Kidney (tissue), 14 donors: ENCODE measurements around the gene ASGR2. TPM values are rescaled to one million over a fixed set of nuclear protein-coding genes. Genes with fewer than 3 reads are reported as not detected.

Experiments used
- DNase-seq, 5 donors: peaks; one replicate each; pipeline ENCODE4 v3.0.0-alpha.2; 2013 to 2020
- FAIRE-seq: peaks from 2 replicates; lab custom pipeline; 2012; peaks lifted over from hg19 to GRCh38; lab: Jason Lieb, UNC
- H3K27ac ChIP-seq, 2 donors: one replicate each; pipeline ENCODE4 v1.7.0; 2013; ENCODE audit warnings: low read depth in 2 of 2, low read length in 2 of 2, inconsistent platforms in 1 of 2
- H3K27me3 ChIP-seq: one replicate; pipeline ENCODE4 v1.7.1; 2013; ENCODE audit warnings: low read length, inconsistent platforms; ENCODE audit not compliant: control insufficient read depth, insufficient read depth
- H3K36me3 ChIP-seq, 3 donors: one replicate each; pipeline versions ENCODE4 v1.7.0 to v1.7.1; 2013; ENCODE audit warnings: low read length in 3 of 3, control low read depth in 1 of 3, inconsistent platforms in 1 of 3; ENCODE audit not compliant: insufficient read depth in 3 of 3, control insufficient read depth in 2 of 3
- H3K4me1 ChIP-seq, 3 donors: one replicate each; pipeline versions ENCODE4 v1.7.0 to v1.7.1; 2013; ENCODE audit warnings: low read length in 3 of 3, inconsistent platforms in 1 of 3, low read depth in 1 of 3; ENCODE audit not compliant: control insufficient read depth in 2 of 3, insufficient read depth in 2 of 3
- H3K4me3 ChIP-seq, 3 donors: one replicate each; pipeline versions ENCODE4 v1.7.0 to v1.8.1; 2013; ENCODE audit warnings: low read length in 3 of 3, control low read depth in 1 of 3, inconsistent platforms in 1 of 3
- H3K9ac ChIP-seq, 3 donors: one replicate each; pipeline versions ENCODE4 v1.7.0 to v1.7.1; 2013; ENCODE audit warnings: low read length in 3 of 3, control low read depth in 1 of 3, inconsistent platforms in 1 of 3
- H3K9me3 ChIP-seq, 3 donors: one replicate each; pipeline versions ENCODE4 v1.7.0 to v1.7.1; 2013; ENCODE audit warnings: low read length in 3 of 3, control low read depth in 1 of 3, inconsistent platforms in 1 of 3; ENCODE audit not compliant: control insufficient read depth in 2 of 3, insufficient read depth in 1 of 3
- intact Hi-C: fragments of 100-400 bp; cut with DNase I; formaldehyde crosslinking; loops from one replicate; pipeline ENCODE4 v1.11.1; 2022
- polyA plus RNA-seq: library from polyadenylated mRNA; stranded (reverse); fragments of 350-450 nt; fragmentation: Illumina TruSeq; extraction: RNeasy Lipid Tissue Mini Kit (QIAGEN cat#74804); gene quantifications from one replicate; pipeline ENCODE4 v1.2.3, GENCODE V29; 2014; ENCODE audit warnings: low read depth, low replicate concordance; ENCODE audit not compliant: insufficient read depth
- total RNA-seq: library from RNA; stranded (reverse); fragmentation: NEBNext Ultra II Directional; extraction: Animal tissue kit (Norgen Biotek cat#: 25700); gene quantifications from one replicate; pipeline ENCODE4 v1.2.1, GENCODE V29; 2021
- TF ChIP-seq, protein P1 (sequence below): IDR thresholded peaks from 3 replicates; pipeline ENCODE4 v1.5.1; 2012; ENCODE audit warnings: mild to moderate bottlenecking, moderate library complexity, borderline replicate concordance; ENCODE audit not compliant: insufficient read depth; ENCODE audit errors: extremely low read depth
- donor health status: control.
- donor health status: control.
- donor health status: control.
- donor health status: control.
- donor health status: control.
- donor health status: DM: yes; HTN: yes; CAD: no.
- donor health status: Normal renal cell carcinoma (clear cell type).

ASGR2 gene
- total and polyA plus RNA-seq, 2 donors from 2014 or later = 1.2 to 1.4 TPM

DNA sequence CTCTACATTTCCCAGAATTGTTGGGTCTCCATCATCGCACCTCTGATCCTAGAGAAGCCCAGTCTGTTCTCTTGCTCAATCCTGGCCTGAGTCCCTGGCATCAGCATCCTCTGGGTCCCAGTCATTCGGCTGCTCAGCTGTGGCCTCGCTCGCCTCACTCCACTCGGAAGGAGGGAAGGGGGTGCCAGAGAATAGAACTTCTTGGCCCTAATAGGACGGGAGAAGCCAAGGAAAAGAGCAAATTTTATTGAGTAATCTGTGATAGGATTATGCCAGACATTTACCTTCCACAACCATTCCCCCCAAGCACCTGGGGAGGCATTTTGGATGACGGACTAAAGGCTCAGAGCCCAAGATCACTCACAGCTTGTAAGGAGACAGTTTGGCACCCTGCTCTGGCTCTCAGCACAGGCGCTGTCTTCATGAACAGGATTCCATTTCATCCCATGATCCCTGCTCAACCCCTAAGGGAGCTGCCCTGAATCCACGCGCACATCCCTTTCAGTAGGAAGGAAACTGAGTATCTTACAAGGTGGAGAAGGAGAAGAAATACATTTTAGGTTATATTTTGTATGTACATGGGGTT lies 34.1 kb downstream of the ASGR2 start:
- no peak for DNase-seq
- FAIRE-seq = no peak
- no peak overlapping the region for H3K27ac ChIP-seq

DNA sequence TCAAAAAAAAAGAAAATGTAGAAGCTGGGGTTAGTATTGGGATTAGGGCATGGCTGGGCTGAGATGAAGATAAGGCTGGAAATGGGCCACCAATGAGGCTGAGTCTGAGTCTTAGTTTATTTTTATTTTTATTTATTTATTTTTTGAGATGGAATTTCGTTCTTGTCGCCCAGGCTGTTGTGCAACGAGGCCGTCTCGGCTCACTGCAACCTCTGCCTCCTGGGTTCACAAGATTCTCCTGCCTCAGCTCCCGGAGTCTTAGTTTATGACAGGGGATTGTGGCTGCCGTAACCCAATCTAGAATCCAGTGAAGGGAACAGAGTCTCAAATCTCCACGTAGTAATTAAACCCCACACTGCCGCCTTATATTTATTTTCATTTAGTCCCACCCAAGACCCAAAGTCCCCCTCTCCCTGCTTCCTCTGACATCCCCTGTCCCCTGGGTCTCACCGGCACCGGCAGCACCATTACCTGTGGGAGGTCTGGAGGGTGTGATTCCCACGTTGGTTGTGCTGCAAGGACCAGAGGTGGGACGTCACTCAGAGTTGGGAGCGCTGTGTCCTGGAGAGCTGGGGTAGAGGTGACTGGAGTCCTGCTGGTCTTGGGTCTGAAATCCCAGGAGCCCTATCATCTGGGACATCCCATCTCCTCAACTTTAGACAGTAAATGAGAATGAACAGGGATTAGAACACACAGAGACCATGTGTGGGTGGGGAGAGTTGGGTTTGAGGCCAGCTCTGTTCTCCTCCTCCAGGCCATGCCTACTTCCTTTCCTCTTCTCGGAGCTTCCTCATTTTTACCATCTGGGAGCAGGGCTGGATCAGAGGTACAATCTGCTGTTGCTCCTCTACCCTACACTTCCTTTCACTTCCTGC lies 34.8 kb downstream of the ASGR2 start, which contains the start of gene CLEC10A:
CLEC10A (minus strand) TSS at position 671 of the 875 bp plus-strand sequence. CDS start 1,439 bp downstream, outside the sequence.
- Histone ChIP-seq H3K4me3 (no peak within 1 kb of the TSS), H3K27ac (no peak within 1 kb of the TSS)
- FAIRE-seq = no peak

More for the DNA sequence above, 34.1 kb downstream of the ASGR2 start:
- H3K9me3 ChIP-seq = no peaks in the 10 kb centered on the region
- no peak overlapping the region for H3K9ac ChIP-seq
- no peaks in the 10 kb centered on the region for H3K4me1 ChIP-seq
- intact Hi-C loops = no loop called here
- H3K36me3 ChIP-seq = no peaks in the 10 kb centered on the region
- H3K4me3 ChIP-seq = no peak overlapping the region
- TF ChIP-seq, protein P1, sequence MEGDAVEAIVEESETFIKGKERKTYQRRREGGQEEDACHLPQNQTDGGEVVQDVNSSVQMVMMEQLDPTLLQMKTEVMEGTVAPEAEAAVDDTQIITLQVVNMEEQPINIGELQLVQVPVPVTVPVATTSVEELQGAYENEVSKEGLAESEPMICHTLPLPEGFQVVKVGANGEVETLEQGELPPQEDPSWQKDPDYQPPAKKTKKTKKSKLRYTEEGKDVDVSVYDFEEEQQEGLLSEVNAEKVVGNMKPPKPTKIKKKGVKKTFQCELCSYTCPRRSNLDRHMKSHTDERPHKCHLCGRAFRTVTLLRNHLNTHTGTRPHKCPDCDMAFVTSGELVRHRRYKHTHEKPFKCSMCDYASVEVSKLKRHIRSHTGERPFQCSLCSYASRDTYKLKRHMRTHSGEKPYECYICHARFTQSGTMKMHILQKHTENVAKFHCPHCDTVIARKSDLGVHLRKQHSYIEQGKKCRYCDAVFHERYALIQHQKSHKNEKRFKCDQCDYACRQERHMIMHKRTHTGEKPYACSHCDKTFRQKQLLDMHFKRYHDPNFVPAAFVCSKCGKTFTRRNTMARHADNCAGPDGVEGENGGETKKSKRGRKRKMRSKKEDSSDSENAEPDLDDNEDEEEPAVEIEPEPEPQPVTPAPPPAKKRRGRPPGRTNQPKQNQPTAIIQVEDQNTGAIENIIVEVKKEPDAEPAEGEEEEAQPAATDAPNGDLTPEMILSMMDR = no peak
- H3K27me3 ChIP-seq = no peaks in the 10 kb centered on the region

DNA sequence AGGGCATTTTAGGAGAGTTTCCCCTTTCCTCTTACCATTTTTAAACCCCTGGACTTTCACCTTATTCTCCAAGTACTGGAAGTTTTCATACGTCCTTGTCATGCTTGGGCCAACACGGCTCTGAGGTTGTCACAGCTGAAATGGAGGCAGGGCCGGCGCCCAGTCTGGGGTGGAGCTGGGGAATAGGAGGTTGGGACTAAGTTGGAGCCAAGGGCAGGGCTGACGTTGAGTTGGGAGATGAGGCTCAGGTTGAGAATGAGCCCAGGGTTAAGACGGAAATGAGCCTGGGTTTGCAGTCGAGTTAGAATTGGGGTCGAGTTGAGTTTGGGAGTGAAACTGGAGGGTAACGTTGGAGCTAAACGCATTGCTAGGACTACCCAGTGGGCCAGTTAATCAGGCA lies 35.9 kb downstream of the ASGR2 start:
- intact Hi-C loops = no loop called here
- no peak overlapping the region for H3K27ac ChIP-seq
- no peaks in the 10 kb centered on the region for H3K4me1 ChIP-seq
- no peaks in the 10 kb centered on the region for H3K9me3 ChIP-seq
- H3K9ac ChIP-seq = no peak overlapping the region
- no peaks in the 10 kb centered on the region for H3K36me3 ChIP-seq
- DNase-seq = no peak
- no peak overlapping the region for H3K4me3 ChIP-seq
- TF ChIP-seq, protein P1 = no peak
- H3K27me3 ChIP-seq = no peaks in the 10 kb centered on the region
- no peak for FAIRE-seq

More for the DNA sequence above, 34.8 kb downstream of the ASGR2 start, which contains the start of gene CLEC10A:
- peak in 2 of 5 donors; percentile 13 to 42 for DNase-seq
- Histone ChIP-seq H3K27me3 (no peaks in the 10 kb centered on the region), H3K36me3 (no peaks in the 10 kb centered on the region), H3K9ac (no peak within 1 kb of the TSS), H3K4me1 (no peaks in the 10 kb centered on the region), H3K9me3 (no peaks in the 10 kb centered on the region)
- intact Hi-C loops = no loop called here
- TF ChIP-seq, protein P1 = no peak
